NCI-H1092 (cell line): Measurements from ENCODE around the gene PYGB.
"Not testable (repeated sequence)": the region's sequence is repeated elsewhere in the genome, so short reads cannot be mapped to it uniquely, and the experiment has no call there.

Source experiments
- DNase-seq: peaks from one replicate; lab custom pipeline; 2025; lab: John Stamatoyannopoulos, UW

Gene PYGB

DNA sequence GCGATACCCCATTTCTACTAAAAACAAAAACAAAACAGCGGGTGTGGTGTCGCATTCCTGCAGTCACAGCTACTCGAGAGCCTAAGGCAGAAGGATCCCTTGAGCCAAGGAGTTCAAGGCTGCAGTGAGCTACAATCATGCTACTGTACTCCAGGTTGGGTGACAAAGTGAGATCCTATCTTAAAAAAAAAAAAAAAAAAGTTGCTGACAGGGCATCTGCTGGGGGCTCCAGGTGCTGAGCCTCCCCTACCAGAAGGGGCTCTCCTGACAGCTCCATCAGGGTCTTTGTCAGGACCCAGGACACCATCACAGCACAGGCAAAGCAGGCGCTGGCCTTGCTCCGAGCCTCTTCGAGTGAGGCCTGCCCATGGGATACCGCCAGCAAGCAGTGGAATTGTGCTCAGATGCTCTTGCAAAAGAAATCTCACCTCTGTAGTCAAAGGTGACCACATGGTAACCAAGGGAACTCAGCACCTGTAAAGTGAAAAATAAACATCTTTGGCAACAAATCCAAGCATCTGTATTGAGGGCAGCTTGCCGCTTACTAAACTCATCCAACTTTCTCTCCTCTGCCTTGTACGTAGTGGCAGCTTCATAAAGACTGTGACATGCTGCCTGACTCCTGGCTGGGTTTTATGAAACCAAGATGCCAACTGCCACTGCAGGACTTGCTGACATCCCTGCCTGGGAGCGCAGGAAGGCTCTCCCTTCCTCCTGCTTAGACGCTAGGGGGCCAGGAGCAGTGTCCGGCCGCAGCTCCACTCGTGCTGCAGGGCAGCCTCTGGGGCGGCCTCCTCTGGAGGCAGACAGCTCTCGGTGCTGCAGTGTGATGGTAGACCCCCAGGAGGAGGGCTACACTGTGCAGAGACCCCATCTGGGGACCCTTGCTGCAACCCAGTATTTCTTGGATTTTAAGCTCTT, 66.9 kb downstream of the PYGB start:
- DNase-seq, result no peak

DNA sequence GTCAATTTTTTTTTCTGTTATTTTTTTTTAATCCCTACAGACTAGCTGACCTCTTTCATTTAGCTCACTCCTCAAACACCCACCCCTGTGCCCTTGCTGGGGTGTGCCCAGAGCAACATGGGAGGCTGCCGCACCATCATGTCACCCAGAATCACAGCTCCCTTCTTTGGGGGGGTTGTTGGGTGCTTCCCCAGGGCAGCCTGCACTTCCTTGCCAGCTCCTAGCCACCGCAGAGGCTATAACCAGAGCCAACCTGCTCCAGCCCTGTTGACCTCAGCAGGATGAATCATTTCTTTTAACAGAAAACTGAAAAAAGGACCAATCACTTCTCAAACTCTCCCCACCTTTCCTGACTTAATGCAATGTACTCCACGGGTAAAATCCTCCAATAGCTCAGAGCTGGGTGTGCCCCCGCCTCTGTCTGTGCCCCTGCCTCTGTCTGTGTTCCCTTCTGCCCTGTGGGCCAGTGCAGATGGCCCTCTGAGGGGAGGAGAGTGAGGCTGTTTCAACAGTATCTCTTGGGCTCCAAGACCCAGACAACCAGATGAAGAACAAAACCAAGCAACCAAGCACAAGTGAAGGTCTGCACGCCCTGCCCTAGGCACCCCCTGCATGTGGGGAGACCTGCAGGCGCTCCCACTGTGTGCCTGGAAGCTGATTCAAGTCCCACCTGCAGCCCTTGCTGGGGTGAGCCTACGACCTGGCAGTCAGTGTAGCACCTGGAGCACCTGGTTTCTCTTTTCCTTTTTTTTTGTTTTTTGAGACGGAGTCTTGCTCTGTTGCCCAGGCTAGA, 67.7 kb downstream of the PYGB start:
- DNase-seq, result no peak

DNA sequence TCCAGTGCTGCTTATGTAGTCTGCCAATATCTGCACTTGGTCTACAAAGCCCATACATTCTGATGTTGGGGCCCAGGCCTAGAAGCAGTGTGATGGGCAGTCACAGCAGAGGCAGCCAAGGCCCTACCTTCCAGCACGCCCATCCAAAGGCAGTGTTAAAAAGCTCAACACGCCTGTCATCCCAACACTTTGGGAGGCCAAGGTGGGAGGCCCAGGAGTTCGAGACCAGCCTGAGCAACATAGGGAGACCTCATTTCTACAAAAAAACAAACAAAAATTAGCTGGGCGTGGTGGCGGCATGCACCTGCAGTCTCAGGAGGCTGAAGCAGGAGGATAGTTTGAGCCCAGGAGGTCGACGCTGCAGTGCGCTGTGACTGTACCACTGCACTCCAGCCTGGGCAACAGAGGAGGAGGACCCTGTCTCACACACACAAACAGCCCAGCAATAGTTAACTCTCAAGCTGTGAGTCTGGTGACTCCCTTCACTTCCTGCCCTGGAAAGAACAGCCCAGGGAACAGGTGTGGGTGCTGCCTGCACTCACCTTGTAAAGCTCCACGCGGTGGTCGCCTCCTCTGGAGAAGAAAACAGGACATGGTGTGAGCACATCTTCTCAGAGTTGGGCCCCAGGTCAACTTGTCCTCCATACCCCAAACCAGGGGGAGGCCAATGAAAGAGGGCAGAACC, 68.8 kb downstream of the PYGB start:
- DNase-seq, result no peak

DNA sequence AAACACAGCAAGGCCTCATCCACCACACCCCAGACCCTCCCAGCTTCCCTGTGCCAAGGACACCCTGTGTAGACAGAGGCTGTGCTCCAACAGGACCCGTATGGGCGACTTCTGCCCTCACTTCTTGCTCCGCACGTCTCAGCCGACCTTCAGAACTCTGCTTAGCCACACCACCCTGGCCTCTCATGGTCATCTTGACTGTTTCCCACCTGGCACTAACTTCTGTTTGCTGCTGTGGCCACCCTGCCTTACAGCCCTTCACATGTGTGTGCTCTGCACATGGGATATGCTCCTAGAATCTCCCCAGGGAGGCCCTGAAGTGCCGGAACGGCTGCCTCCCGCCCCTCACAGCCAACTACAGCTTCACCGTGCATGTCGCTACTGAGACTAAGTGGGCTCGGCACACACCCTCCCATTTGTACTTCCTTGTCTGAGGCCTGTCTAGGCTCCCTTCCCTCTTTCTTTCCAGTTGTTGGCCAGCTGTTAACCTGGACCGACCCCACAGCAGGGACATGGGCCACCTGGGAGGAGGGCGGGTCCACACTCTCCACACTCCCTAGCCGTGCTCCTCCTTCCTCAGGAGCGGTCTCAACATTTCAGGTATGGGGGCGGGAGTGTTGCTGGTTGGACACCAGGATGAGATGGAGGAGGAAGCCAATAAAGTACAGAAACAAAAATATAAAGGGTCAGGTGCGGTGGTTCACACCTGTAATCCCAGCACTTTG, 69.6 kb downstream of the PYGB start:
- no peak for DNase-seq

DNA sequence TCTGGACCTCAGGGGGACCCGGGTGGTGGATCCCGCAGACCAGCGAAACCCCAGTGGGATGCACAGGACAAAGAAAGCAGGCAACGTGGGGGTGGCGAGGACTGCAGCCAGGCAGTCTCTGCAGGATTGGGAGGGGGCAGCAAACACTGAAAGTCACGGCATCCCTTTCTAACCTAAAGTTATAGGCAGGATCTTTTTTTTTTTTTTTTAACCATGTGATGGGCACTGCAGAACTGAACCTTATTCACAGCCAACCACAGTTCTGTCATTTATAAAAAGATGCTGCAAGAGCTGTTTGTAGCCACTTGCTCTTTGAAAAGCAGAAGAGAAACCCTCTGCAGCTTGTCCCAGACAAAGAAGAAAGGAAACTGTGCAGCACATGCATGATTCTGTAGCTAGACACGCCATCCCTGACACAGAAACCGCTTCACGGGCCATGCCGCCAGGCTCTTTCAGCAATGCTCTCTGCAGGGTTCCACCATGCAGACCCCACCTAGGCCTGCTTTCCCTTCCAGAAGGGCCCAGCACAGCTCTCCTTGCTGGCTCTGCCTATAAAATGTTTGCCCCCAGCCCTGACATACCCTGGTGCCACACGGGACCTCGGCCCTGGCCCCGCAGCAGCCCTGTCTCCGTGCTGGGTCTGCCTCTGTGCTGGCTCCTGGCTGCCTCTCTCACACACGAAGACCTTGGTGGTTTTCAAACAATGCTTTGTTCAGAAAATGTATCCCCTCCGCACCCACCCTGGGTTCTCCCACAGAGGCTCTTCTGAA, 70.8 kb downstream of the PYGB start:
- no peak for DNase-seq

DNA sequence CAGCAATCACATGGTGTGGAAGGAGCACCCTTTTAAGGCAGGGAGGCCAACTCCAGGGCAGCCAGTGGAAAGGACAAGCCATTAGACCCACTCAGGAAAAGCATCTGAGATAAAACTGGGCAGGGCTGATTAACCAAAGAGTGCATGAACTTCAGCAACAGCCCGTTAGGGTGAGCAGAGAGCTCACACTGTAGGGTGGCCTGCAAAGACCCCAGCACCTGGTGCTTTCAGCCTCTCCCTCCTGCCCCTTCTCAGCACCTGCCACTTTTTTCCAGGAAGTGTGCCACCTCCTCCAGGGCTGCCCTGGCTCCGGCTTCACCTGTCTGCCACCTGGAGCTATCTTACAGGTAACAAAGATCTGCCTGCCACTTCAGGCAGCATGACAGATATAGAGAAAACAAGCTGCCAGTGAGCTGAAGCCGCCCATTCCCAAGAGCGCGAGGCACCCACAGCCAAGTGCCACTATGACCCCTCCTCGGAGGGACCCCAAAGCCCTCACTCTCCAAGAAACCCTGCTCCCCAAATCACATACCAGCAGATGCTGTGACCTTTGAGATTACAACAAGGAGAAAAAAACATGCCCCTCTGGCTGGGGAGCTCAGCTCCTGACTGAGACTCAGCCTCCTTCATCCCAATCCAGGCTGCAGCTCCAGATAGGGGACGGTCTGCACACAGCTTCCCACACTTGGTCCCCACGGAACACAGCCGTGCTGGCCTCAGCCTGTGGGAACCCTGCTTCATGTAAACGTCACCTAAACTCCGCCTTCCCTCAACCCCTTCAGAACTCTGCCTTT, 71.6 kb downstream of the PYGB start:
- DNase-seq, result no peak

DNA sequence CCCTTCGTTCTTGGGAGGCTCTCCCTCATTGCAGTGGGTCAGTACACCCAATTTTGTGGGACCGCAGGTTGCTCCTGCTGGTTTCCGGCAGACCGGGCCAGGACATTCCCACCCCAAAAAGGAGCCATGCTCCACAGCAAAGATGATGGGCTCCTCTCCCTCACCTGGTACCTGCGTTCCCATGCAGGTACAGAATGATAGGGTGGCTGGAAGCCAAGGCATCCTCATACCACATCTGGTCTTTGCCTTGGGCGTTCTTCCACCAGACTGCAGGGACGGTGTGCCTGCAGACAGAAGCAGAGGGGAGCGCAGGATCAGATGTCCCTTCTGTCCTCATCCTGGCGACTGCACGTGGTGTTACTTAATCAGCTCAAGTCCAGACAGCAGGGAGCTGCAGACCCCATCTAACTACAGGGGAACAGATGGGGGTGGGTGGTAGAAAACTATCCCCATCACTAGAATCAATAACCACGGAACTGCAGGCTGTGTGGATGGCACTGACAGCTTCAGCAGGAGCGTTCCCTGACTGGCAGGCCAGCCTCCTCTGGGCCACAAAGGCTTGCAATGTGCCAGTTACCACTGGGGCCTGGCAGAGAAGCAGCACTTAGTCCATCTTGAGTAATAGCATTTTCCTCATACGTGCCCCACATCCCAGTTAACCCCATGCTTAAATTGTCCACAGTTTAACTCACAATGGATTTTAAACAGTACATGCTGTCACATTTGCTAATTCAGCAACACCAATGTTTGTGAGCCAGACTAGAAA, 72.3 kb downstream of the PYGB start:
- no peak for DNase-seq

DNA sequence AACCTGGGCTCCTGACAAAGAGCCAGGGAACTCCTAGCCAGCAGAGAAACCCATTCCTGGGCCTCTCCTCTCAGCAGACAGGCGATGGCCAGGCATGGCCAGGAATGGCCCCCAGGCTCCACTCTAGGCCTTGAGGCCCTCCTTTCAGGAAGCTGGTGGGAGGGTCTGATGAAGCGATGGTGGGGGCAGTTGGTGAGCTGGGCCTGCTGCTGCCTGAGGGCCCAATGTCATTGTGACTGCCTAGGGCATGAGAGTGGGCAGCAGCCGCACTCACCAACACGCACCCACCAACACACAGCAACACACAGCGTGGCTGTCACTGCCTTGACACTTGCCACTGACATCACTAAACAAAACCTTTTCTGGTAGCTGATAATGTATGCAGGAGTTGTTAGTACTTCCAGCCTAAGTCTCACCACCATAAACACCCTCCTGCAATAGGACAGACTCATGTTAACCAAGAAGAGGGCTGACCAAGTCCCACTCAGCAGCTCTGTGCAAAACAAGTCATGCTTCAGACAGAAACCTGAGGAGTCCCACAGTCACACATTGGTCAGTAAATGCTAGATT, 73.5 kb downstream of the PYGB start:
- DNase-seq, result no peak

DNA sequence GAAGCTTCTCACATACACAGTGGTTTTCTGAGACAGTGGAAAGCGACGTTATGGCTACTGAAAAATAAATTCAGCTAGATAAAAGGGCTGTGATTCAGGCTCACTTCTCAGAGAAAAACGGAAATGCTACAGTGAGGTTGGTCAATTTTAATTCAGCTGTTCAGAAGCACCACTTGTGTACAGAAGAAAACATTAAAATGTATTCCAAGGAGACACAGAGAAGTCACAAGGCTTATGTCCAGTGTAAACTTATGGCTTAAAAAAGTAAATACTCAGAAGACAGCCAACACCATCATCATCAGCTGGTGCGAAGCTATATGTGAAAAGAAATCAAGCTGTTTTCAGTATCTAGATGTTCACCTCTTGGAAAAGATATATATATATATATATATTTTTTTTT, 74.1 kb downstream of the PYGB start:
- DNase-seq, result no peak

DNA sequence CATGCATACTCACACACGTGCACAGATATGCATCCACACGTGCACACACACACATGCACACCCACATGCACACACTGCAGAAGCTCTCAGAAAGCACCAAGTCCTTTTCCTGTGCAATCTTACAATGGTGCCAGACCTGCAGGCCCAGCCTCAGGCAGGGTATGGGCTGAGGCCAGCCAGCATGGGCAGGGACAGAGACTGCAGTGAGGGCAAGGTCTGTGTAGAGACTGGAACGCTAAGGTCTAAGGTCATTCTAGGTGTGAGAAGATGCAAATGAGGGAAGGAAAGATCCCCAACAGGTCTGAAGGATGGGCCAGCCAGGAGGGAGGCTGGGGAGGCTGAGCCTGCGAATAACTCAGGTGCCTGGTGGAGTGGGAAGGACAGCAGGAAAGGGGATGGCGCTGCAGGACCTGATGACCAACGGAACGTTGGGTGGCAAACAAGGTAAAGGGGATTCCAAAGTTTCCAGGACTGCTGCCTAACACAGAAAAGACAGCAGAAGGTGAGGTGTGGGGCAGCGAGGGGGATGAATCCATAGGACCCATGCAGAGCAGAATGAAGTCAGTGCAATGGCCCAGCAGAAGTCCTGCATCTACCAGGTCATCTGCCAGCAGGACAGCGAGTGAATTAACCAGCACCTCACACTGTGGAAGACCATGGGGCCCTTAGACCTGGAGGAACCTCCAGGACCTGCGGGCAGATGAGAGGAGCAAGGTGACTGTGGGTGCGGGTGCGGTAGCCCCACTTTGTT, 75.8 kb downstream of the PYGB start:
- no peak for DNase-seq

DNA sequence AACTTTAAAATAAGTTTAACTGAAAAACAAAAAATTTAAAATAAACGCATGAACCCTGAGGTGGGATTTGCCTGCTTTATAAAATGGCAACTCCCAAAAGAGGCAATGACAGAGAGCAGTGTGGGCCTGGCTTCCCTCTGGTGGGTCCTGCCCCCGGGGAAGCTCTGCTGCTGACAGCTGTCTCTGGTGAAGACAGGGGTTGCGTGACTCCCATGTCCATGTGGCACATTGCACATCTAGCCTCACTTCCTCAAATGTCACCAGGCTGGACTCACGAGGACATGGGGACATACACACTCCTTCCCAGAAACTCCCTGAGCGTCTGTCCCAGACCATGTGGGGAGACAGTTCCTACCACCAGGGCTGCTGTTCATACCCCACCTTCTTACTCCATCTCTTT, 76.5 kb downstream of the PYGB start:
- no peak for DNase-seq

DNA sequence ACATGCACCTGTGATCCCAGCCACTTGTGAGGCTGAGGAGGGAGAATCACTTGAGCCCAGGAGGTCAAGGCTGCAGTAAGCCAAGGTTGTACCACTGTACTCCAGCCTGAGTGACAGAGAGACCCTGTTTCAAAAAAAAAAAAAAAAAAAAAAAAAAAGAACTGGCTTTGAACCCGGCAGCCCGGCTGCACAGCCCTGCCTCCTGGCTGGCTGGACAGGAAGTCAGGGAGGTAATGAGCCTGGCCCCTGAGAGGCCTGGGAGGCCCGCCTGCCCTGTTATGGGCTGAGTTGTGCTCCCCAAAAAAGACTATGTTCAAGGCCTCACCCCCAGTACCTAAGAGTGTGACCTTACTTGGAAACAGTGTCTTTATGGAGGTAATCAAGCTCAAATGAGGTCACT, 77.2 kb downstream of the PYGB start:
- DNase-seq, result no peak

DNA sequence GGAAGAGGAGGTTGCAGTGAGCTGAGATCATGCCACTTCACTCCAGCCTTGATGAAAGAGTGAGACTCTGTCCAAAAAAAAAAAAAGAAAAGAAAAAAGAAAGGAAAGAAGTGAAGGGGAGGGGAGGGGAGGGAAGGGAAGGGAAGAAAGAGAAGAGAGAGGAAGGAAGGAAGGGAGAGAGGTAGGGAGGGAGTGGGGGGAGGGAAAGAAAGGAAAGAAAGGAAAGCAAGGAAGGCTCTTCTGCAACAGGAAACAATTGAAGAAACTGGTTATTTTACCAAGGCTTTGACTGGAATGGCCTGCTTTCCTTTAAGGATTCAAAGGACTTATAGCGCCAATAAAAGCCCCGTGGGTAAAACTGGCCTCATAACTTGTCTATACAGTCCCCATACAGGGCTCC, 78.1 kb downstream of the PYGB start:
- no peak for DNase-seq

DNA sequence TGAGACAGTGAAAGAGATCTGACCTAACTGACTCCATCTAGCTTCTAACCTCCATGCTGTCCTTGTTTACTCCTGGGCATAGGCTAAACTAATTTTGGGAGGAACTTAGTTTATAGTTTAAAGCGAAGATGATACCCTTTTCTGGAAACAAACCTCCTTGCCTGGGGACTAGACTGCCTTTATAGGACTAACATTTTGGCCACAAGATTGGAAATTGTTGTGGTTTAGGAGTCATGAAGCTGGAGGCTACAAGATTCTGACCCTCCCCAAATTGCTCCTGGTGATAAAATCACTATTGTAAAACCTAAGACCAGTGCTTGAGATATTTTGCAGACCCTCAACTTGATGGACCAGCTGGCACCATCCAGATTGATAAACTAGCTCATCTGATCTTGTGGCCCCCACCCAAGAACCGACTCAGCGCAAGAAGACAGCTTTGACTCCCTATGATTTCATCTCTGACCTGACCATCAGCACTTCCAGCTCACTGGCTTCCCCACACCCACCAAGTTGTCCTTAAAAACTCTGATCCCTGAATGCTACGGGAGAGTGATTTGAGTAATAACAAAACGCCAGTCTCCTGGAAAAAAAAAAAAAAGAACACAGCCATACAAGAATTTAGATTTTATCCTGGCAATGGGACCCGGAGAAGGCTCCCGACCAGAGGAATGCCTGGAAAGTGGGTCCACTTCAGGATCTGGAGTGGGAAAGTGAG, 79.8 kb downstream of the PYGB start:
- no peak for DNase-seq

DNA sequence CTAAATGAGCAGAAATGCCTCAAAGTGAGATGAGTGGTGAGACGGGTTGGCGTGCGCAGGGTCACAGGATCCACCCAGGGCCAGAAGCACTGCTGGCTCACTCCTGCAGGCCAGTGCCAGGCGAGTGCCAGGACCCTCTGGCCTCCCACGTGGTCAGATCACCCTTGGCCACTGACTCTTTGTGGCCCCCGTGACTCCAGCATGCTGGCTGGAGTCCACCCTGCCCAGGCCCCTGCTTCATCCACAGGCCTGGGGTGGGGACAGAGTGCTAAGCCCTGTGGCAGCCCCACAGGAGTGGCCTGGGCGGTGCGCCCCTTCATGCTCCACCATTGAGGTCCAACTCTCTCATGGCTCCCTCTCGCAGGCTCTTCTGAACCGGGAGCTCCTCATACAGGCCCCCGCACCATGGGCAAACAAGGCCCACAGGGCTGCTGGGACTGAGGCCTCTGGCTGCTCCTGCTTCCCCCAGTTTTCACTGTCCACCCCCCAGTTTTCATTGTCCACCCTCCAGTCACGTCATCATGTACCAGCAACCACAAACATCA, 81.1 kb downstream of the PYGB start:
- no peak for DNase-seq

DNA sequence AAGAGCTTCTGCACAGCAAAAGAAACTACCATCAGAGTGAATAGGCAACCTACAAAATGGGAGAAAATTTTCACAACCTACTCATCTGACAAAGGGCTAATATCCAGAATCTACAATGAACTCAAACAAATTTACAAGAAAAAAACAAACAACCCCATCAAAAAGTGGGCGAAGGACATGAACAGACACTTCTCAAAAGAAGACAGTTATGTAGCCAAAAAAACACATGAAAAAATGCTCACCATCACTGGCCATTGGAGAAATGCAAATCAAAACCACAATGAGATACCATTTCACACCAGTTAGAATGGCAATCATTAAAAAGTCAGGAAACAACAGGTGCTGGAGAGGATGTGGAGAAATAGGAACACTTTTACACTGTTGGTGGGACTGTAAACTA, 87.1 kb downstream of the PYGB start:
- not testable (repeated sequence) for DNase-seq

DNA sequence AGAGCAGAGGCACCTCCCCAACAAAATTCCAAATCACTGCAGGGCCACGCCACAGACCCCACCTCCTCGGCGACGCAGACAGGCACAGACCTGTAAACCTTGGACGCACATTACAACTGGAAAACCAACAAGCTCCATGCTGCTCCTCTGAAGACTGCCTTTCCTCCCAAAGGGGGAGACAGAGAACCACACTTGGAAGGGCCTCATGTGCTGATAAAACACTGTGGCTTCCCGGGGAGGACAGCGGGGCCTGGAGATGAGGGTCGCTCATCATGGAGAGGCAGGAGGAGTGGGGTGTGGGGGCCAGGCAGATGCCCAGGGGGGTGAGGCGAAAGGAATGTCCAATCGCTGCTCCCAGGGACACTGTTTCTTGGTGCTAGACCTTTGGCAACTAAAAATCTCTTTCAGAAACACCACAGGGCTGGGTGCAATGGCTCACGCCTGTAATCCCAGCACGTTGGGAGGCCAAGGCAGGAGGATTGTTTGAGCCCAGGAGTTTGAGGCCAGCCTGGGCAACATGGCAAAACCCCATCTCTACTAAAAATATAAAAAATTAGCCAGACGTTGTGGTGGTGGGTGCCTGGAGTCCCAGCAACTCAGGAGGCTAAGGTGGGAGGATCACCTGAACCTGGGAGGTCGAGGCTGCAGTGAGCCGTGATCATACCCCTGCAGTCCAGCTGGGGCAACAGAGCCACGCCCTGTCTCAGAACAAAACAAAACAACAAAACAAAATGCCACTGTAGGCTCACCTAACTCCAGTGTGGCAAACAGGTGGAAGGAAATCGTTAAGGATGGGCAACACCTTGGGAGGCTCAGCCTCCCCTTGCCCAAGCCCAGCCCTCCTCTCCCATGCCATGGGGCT, 88.9 kb downstream of the PYGB start:
- no peak for DNase-seq
